Ascending aorta (tissue), 2 donors: ENCODE measurements around the gene LRCH1. TPM values are rescaled to one million over a fixed set of nuclear protein-coding genes. Genes with fewer than 3 reads are reported as not detected.

Experiments used
- DNase-seq, 2 donors: peaks; one replicate each; pipeline ENCODE4 v3.0.0-alpha.2; 2019; ENCODE audit warnings: low spot score in 2 of 2
- H3K27ac ChIP-seq, 2 donors: fragments of 200-600 bp; sonication (generic); one replicate each; pipeline ENCODE4 v1.5.1; 2016 to 2017; ENCODE audit warnings: mild to moderate bottlenecking in 1 of 2
- H3K27me3 ChIP-seq: fragments of 200-600 bp; sonication (generic); one replicate; pipeline ENCODE4 v1.5.1; 2017
- H3K36me3 ChIP-seq, 2 donors: fragments of 200-600 bp; sonication (generic); one replicate each; pipeline ENCODE4 v1.5.1; 2016
- H3K4me1 ChIP-seq, 2 donors: fragments of 200-600 bp; sonication (generic); one replicate each; pipeline ENCODE4 v1.5.1; 2016 to 2017; ENCODE audit warnings: mild to moderate bottlenecking in 1 of 2
- H3K4me3 ChIP-seq, 2 donors: fragments of 200-600 bp; sonication (generic); one replicate each; pipeline ENCODE4 v1.5.1; 2016 to 2017; ENCODE audit warnings: mild to moderate bottlenecking in 1 of 2
- H3K9me3 ChIP-seq, 2 donors: fragments of 200-600 bp; sonication (generic); one replicate each; pipeline ENCODE4 v1.5.1; 2016
- CTCF ChIP-seq, 3 experiments: fragments of 200-600 bp in 2 of 3; fragments of 450-650 bp in 1 of 3; sonication (generic) in 2 of 3; IDR thresholded peaks; one replicate each; pipeline ENCODE4 v1.5.1; 2016 to 2019; ENCODE audit warnings: antibody characterized with exemption in 3 of 3, mild to moderate bottlenecking in 1 of 3, moderate library complexity in 1 of 3
- intact Hi-C: fragments of 100-400 bp; cut with DNase I; formaldehyde crosslinking; loops from one replicate; pipeline ENCODE4 v1.15.1; 2023
- total RNA-seq: library from RNA; depleted of rRNA; stranded (reverse); fragments of >200 nt; gene quantifications from one replicate; pipeline ENCODE4 v1.1.0, GENCODE V29; 2016

The LRCH1 gene
- total RNA-seq, 1 donor from 2014 or later = 45.4 TPM

- Histone ChIP-seq H3K36me3 (peaks cover 14 to 35% of the 10 kb centered on the region in 2 donors), H3K27me3 (no peaks in the 10 kb centered on the region), H3K4me3 (peak overlapping the region in 1 of 2 donors; percentile 1), H3K27ac (peak overlapping the region; percentile 45 to 47), H3K9me3 (no peaks in the 10 kb centered on the region), H3K4me1 (peaks cover 4 to 10% of the 10 kb centered on the region in 2 donors)
- intact Hi-C loops = no loop called here
- no peak for TF ChIP-seq CTCF (IDR thresholded peaks at IDR 0.05)
- DNase-seq = no peak
Measured at GRCh38 chr13:46698910-46699460, 146.0 kb downstream of the LRCH1 start.

- Histone ChIP-seq H3K9me3 (no peaks in the 10 kb centered on the region), H3K4me1 (peaks cover 4% of the 10 kb centered on the region in 2 donors), H3K36me3 (peaks cover 13 to 19% of the 10 kb centered on the region in 2 donors), H3K4me3 (no peak overlapping the region), H3K27me3 (no peaks in the 10 kb centered on the region), H3K27ac (peak overlapping the region in 1 of 2 donors; percentile 24)
- DNase-seq = no peak
- no peak for TF ChIP-seq CTCF (IDR thresholded peaks at IDR 0.05)
- intact Hi-C loops = no loop called here
Measured at GRCh38 chr13:46712524-46712923, 159.6 kb downstream of the LRCH1 start.

GRCh38 chr13:46715363-46715762 lies 162.4 kb downstream of the LRCH1 start:
- intact Hi-C loops = loop anchor here (5.0 kb wide), 1 partner anchor 113 kb away; no protein-coding TSS in a partner anchor
- no peak for DNase-seq

GRCh38 chr13:46716821-46717220 lies 163.9 kb downstream of the LRCH1 start:
- no peak for TF ChIP-seq CTCF (IDR thresholded peaks at IDR 0.05)
- Histone ChIP-seq H3K27ac (peak overlapping the region in 1 of 2 donors; percentile 12), H3K4me3 (no peak overlapping the region), H3K27me3 (no peaks in the 10 kb centered on the region), H3K36me3 (peaks cover 0 to 3% of the 10 kb centered on the region in 2 donors), H3K4me1 (peaks cover 4% of the 10 kb centered on the region in 2 donors), H3K9me3 (no peaks in the 10 kb centered on the region)
- no peak for DNase-seq
- intact Hi-C loops = loop anchor here (5.0 kb wide), 1 partner anchor 115 kb away; no protein-coding TSS in a partner anchor

More at GRCh38 chr13:46715363-46715762, 162.4 kb downstream of the LRCH1 start:
- Histone ChIP-seq H3K4me3 (no peak overlapping the region), H3K4me1 (peaks cover 4% of the 10 kb centered on the region in 2 donors), H3K27ac (no peak overlapping the region), H3K27me3 (no peaks in the 10 kb centered on the region), H3K9me3 (no peaks in the 10 kb centered on the region), H3K36me3 (peaks cover 3 to 6% of the 10 kb centered on the region in 2 donors)
- TF ChIP-seq CTCF (IDR thresholded peaks at IDR 0.05) = no peak

- Histone ChIP-seq H3K9me3 (no peaks in the 10 kb centered on the region), H3K36me3 (peaks cover 0 to 3% of the 10 kb centered on the region in 2 donors), H3K27me3 (no peaks in the 10 kb centered on the region), H3K4me3 (no peak overlapping the region), H3K27ac (peak overlapping the region in 1 of 2 donors; percentile 12), H3K4me1 (peaks cover 4% of the 10 kb centered on the region in 2 donors)
- DNase-seq = no peak
- TF ChIP-seq CTCF (IDR thresholded peaks at IDR 0.05) = no peak
- intact Hi-C loops = loop anchor here (5.0 kb wide), 1 partner anchor 115 kb away; no protein-coding TSS in a partner anchor
Measured at GRCh38 chr13:46717275-46717674, 164.3 kb downstream of the LRCH1 start.
